ENCODE measurements around the gene TAGLN3. TPM values are rescaled to one million over a fixed set of nuclear protein-coding genes. Genes with fewer than 3 reads are reported as not detected.

The TAGLN3 gene
- total and polyA plus RNA-seq, 8 donors: 0.87 to 5.3 (median 2.2) TPM; not detected in 4

- no peaks in the 10 kb centered on the region for H3K9me3 ChIP-seq
- TF ChIP-seq EP300 (IDR thresholded peaks at IDR 0.05): no peak
- no peak for TF ChIP-seq POLR2A (IDR thresholded peaks at IDR 0.05)
- no peak for TF ChIP-seq POLR2AphosphoS5 (IDR thresholded peaks at IDR 0.05)
- no peak for TF ChIP-seq CTCF (IDR thresholded peaks at IDR 0.05)
- H3K4me1 ChIP-seq: no peaks in the 10 kb centered on the region
- 74 to 94% (median 88%) methylated on average over 1 of the region's 1 CpG for WGBS, 5 donors
- H3K27ac ChIP-seq: no peak overlapping the region
- no peak for DNase-seq
- H3K36me3 ChIP-seq: no peaks in the 10 kb centered on the region
- no peaks in the 10 kb centered on the region for H3K27me3 ChIP-seq
- no peak overlapping the region for H3K4me3 ChIP-seq
- intact Hi-C loops (cut with DNase I; ENCODE audit: low total_unique reads): no loop called here
Observed at GRCh38 chr3:112020674-112021085, 22.0 kb downstream of the TAGLN3 start.

DNA sequence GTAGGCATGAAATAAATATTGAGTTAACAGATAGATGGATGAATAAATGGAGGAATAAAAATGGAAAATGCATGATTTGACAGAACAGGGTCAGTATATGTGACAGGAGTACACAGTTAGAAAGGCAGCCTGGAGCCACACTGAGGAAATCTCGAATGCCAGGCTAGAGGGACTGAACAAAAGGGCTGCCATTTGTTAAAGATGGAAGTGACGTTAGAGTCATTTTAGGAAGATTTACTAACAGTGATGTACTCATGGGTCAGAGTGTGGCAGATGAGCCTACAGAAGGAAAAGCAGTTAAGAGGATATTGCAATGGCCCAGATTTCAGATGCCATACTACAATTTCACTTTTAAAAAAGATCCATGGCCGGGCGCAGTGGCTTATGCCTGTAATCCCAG, 28.4 kb downstream of the TAGLN3 start:
- Histone ChIP-seq H3K27me3 (no peaks in the 10 kb centered on the region), H3K4me1 (no peaks in the 10 kb centered on the region), H3K9me3 (no peaks in the 10 kb centered on the region), H3K4me3 (no peak overlapping the region), H3K27ac (no peak overlapping the region), H3K36me3 (no peaks in the 10 kb centered on the region)
- intact Hi-C loops (cut with DNase I; ENCODE audit: low total_unique reads): no loop called here
- 90 to 94% (median 93%) methylated on average over 4 of the region's 4 CpGs for WGBS, 5 donors
- TF ChIP-seq EP300 (IDR thresholded peaks at IDR 0.05) (no peak), POLR2A (IDR thresholded peaks at IDR 0.05) (no peak)
- no peak for DNase-seq

DNA sequence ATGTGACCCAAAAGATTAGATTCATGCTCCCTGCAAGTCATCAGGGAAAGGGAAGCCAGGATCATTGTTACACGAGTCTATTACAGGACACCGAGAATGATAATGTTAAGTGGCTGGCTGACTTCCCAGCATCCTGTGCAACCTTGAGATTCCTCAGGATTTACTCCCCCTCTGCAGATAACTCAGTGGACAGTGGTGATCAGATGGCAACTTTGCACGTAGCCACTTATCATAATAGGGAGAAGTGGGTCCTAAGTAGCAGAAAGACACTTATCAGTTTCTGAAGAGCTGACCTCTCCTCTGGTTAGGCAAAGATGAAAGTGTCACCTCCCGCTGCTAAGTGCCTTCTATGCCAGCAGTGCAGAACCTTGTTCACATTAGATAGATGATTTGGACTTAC, 29.1 kb downstream of the TAGLN3 start:
- WGBS, 5 donors: 62 to 70% (median 69%) methylated on average over 4 of the region's 4 CpGs

DNA sequence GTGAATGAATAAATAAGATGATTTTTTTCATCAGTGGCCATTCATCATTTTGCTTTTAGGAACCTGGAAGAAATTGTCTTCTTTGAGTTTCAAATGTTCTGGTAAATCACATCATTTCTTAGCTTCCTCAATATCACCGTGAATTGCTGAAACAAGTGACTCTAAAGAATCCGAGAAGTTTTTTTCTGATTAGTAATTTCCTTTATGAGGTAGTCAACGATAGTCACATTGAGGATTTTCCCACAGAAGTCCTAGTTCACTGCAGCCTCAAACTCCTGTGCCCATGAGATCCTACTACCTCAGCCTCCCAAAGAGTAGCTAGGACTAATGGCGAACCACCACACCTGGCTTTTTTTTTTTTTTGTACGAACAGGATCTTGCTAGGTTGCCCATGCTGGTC, 32.2 kb downstream of the TAGLN3 start:
- Histone ChIP-seq H3K36me3 (no peaks in the 10 kb centered on the region), H3K27ac (no peak overlapping the region), H3K27me3 (no peaks in the 10 kb centered on the region), H3K4me1 (no peaks in the 10 kb centered on the region), H3K4me3 (no peak overlapping the region), H3K9me3 (no peaks in the 10 kb centered on the region)
- TF ChIP-seq EP300 (IDR thresholded peaks at IDR 0.05): no peak
- TF ChIP-seq POLR2A (IDR thresholded peaks at IDR 0.05): no peak
- no peak for TF ChIP-seq POLR2AphosphoS5 (IDR thresholded peaks at IDR 0.05)
- TF ChIP-seq CTCF (IDR thresholded peaks at IDR 0.05): no peak
- no peak for DNase-seq
- intact Hi-C loops (cut with DNase I; ENCODE audit: low total_unique reads): no loop called here
- WGBS, 5 donors: 91 to 97% (median 93%) methylated on average over 5 of the region's 5 CpGs

More for the DNA sequence above, 29.1 kb downstream of the TAGLN3 start:
- no peaks in the 10 kb centered on the region for H3K9me3 ChIP-seq
- no peaks in the 10 kb centered on the region for H3K27me3 ChIP-seq
- no peak overlapping the region for H3K27ac ChIP-seq
- H3K4me1 ChIP-seq: no peaks in the 10 kb centered on the region
- no peak overlapping the region for H3K4me3 ChIP-seq
- intact Hi-C loops (cut with DNase I; ENCODE audit: low total_unique reads): no loop called here
- TF ChIP-seq CTCF (IDR thresholded peaks at IDR 0.05): no peak
- no peak for TF ChIP-seq POLR2A (IDR thresholded peaks at IDR 0.05)
- TF ChIP-seq EP300 (IDR thresholded peaks at IDR 0.05): no peak
- TF ChIP-seq POLR2AphosphoS5 (IDR thresholded peaks at IDR 0.05): no peak
- no peak for DNase-seq
- H3K36me3 ChIP-seq: no peaks in the 10 kb centered on the region

- WGBS, 5 donors: 47 to 74% (median 60%) methylated on average over 5 of the region's 5 CpGs
- no peaks in the 10 kb centered on the region for H3K9me3 ChIP-seq
- H3K27me3 ChIP-seq: no peaks in the 10 kb centered on the region
- H3K4me3 ChIP-seq: no peak overlapping the region
- intact Hi-C loops (cut with DNase I; ENCODE audit: low total_unique reads): no loop called here
- no peak for TF ChIP-seq CTCF (IDR thresholded peaks at IDR 0.05)
- no peak for TF ChIP-seq POLR2A (IDR thresholded peaks at IDR 0.05)
- no peaks in the 10 kb centered on the region for H3K4me1 ChIP-seq
- no peak for DNase-seq
- H3K27ac ChIP-seq: no peak overlapping the region
- H3K36me3 ChIP-seq: no peaks in the 10 kb centered on the region
Observed at GRCh38 chr3:112032098-112032731, 33.5 kb downstream of the TAGLN3 start.
